NCI-H774 (cell line): ENCODE data around the gene DYDC1.
A peak's percentile ranks its signal among the peaks of the same experiment; 100 is the strongest.
"Not testable (repeated sequence)": the region's sequence is repeated elsewhere in the genome, so short reads cannot be mapped to it uniquely, and the experiment has no call there.

ENCODE experiments used
- DNase-seq: peaks from one replicate; lab custom pipeline; 2025; lab: John Stamatoyannopoulos, UW

DYDC1 gene

GRCh38 chr10:80356563-80356988 is at the start of gene DYDC1, which contains the start of gene DYDC2:
DYDC1 (minus strand) TSS chr10:80356755; CDS start chr10:80352601, 4,154 bp downstream.
DYDC2 (plus strand) TSS chr10:80356781; CDS start chr10:80362444, 5,663 bp downstream.
- peak; percentile 78 for DNase-seq

- no peak for DNase-seq
Observed at GRCh38 chr10:80406204-80406603, 49.6 kb upstream of the DYDC1 start.

GRCh38 chr10:80405626-80406025 is 49.1 kb upstream of the DYDC1 start:
- no peak for DNase-seq

GRCh38 chr10:80405035-80405434 is 48.5 kb upstream of the DYDC1 start:
- no peak for DNase-seq

GRCh38 chr10:80400136-80400804 is 43.7 kb upstream of the DYDC1 start:
- DNase-seq: no peak

GRCh38 chr10:80397014-80397413 is 40.5 kb upstream of the DYDC1 start:
- no peak for DNase-seq

- DNase-seq: no peak
Observed at GRCh38 chr10:80394358-80394916, 37.9 kb upstream of the DYDC1 start.

- no peak for DNase-seq
Observed at GRCh38 chr10:80392250-80392649, 35.7 kb upstream of the DYDC1 start.

GRCh38 chr10:80390740-80391139 is 34.2 kb upstream of the DYDC1 start:
- DNase-seq: no peak

- peak; percentile 17 for DNase-seq
Observed at GRCh38 chr10:80382989-80383388, 26.4 kb upstream of the DYDC1 start.

- no peak for DNase-seq
Observed at GRCh38 chr10:80380185-80380584, 23.6 kb upstream of the DYDC1 start.

GRCh38 chr10:80379701-80380100 is 23.1 kb upstream of the DYDC1 start:
- DNase-seq: no peak

- no peak for DNase-seq
Observed at GRCh38 chr10:80373502-80373901, 16.9 kb upstream of the DYDC1 start.

GRCh38 chr10:80372675-80373074 is 16.1 kb upstream of the DYDC1 start:
- no peak for DNase-seq

- DNase-seq: no peak
Observed at GRCh38 chr10:80371467-80371866, 14.9 kb upstream of the DYDC1 start.

GRCh38 chr10:80365510-80365909 is 9.0 kb upstream of the DYDC1 start:
- DNase-seq: no peak

GRCh38 chr10:80359644-80360043 is 3.1 kb upstream of the DYDC1 start:
- no peak for DNase-seq

GRCh38 chr10:80358925-80359324 is 2.4 kb upstream of the DYDC1 start:
- not testable (repeated sequence) for DNase-seq

GRCh38 chr10:80357851-80358125 is 1.2 kb upstream of the DYDC1 start:
- DNase-seq: no peak

GRCh38 chr10:80356989-80357850 is 665 bp upstream of the DYDC1 start:
- peak; percentile 64 for DNase-seq

- no peak for DNase-seq
Observed at GRCh38 chr10:80351220-80351619, 5.3 kb downstream of the DYDC1 start.

GRCh38 chr10:80350251-80350650 is 6.3 kb downstream of the DYDC1 start:
- no peak for DNase-seq

- DNase-seq: no peak
Observed at GRCh38 chr10:80344912-80345311, 11.6 kb downstream of the DYDC1 start.
